ENCODE data around the gene ABCC1.

Gene ABCC1

DNA sequence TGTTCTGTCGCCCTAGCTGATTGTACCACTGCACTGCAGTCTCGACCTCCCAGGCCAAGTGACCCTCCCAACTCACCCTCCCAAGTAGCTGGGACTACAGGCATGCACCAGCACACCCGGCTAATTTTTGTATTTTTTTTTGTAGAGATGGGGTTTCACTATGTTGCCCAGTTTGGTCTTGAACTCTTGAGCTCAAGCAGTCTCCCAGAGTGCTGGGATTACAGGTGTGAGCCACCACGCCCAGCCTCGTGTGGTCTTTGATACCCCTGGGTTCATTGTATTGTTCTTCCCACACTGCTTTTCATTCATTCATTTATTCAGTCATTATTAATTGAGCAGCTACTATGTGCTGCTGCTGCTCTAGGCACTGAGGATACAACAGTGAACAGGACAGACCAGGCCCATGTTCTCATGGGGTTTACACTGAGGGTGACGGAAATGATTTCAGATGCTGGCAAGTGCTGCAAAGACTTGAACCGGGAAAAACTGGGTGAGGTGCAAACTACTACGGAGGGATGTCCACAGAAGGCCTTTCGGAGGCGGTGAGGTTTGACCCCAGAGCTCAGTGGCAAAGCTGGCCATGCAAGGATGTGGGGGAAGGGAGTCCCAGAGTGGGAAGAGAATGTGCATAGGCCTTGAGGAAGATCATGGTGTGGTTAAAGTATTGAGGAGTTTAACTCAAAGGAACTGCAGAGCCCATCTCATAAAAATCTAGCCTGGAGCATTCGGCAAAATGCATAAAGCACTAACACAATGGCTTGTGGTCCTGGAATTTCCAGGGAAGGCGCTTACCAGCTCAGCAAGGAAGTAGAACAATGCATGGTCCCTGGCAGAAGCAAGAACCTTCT lies 10.9 kb downstream of the ABCC1 start:
- H3K4me3 ChIP-seq (ENCODE audit: low read depth, low read length): no peak overlapping the region
- TF ChIP-seq, protein P1, sequence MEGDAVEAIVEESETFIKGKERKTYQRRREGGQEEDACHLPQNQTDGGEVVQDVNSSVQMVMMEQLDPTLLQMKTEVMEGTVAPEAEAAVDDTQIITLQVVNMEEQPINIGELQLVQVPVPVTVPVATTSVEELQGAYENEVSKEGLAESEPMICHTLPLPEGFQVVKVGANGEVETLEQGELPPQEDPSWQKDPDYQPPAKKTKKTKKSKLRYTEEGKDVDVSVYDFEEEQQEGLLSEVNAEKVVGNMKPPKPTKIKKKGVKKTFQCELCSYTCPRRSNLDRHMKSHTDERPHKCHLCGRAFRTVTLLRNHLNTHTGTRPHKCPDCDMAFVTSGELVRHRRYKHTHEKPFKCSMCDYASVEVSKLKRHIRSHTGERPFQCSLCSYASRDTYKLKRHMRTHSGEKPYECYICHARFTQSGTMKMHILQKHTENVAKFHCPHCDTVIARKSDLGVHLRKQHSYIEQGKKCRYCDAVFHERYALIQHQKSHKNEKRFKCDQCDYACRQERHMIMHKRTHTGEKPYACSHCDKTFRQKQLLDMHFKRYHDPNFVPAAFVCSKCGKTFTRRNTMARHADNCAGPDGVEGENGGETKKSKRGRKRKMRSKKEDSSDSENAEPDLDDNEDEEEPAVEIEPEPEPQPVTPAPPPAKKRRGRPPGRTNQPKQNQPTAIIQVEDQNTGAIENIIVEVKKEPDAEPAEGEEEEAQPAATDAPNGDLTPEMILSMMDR (IDR thresholded peaks at IDR 0.05; ENCODE audit: low read depth, low read length, missing control alignments): no peak

DNA sequence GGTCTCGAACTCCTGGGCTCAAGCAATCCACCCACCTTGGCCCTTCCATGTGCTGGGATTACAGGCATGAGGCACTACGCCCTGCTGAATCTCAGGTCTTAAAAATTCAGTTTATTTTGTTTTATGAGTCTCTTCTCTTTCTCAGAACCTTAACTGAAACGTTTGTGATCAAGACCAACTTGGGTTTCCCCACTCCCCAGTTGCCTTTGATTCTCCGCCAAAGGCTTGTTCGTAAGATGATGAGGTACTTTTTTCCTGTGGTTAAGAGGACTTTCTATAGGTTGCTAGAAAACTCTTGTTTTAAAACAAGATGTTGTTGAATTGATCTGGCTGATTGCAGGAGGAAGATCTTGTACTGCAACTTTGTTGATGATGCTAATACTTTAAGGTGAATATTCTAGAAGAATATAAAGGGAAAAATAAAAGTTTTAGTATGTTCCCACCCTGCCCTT lies 11.7 kb downstream of the ABCC1 start:
- DNase-seq (ENCODE audit: low read depth): peak; percentile 73
- TF ChIP-seq, protein P1 (IDR thresholded peaks at IDR 0.05; ENCODE audit: low read depth, low read length, missing control alignments): no peak
- H3K4me3 ChIP-seq (ENCODE audit: low read depth, low read length): peak overlapping the region; percentile 1; the same call in 1 of the 2 replicates

More for the DNA sequence above, 10.9 kb downstream of the ABCC1 start:
- no peak for DNase-seq (ENCODE audit: low read depth)

DNA sequence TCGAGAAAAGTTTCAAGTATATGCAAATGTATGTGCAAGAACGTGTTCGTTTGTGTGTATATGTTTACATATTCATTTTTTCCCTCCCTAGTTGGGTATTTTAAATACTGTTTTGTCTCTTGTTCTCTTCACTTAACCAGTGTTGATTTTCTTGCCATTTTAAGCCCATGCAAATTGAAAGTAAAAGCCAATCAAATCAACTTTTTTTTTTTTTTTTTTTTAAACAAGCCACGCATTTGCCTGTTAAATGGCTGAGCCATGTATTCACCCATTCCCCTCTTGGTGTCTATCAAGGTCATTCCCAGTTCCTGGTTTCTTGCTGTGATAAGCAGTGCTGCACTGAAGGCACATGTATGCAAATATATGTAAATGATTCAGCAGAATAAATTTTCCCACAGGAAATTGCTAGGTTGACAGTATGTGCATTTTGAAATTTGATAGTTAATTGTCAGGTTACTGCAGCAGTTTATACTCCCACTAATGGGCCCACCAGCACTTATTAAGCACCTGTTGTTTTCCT lies 12.2 kb downstream of the ABCC1 start:
- TF ChIP-seq, protein P1 (IDR thresholded peaks at IDR 0.05; ENCODE audit: low read depth, low read length, missing control alignments): no peak
- peak; percentile 48 for DNase-seq (ENCODE audit: low read depth)
- H3K4me3 ChIP-seq (ENCODE audit: low read depth, low read length): peak overlapping the region; percentile 37

DNA sequence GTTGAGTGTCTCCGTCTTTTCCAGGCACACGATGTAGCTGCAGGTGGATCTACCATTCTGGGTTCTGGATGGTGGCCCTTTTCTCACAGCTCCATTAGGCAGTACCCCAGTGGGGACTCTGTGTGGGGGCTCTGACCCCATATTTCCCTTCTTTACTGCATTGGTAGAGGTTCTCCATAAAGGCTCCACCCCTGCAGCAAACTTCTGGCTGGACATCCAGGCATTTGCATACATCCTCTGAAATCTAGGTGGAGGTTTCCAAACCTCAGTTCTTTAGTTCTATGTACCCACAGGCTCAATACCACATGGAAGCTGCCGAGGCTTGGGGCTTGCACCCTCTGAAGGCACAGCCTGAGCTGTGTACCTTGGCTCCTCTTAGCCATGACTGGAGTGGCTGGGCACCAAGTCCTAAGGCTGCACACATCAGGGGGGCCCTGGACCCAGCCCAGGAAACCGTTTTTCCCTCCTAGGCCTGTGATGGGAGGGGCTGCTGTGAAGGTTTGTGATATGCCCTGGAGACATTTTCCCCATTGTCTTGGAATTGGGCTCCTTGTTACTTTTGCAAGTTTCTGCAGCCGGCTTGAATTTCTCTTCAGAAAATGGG lies 14.0 kb downstream of the ABCC1 start:
- TF ChIP-seq, protein P1 (IDR thresholded peaks at IDR 0.05; ENCODE audit: low read depth, low read length, missing control alignments): no peak
- no peak overlapping the region for H3K4me3 ChIP-seq (ENCODE audit: low read depth, low read length)
- DNase-seq (ENCODE audit: low read depth): no peak

DNA sequence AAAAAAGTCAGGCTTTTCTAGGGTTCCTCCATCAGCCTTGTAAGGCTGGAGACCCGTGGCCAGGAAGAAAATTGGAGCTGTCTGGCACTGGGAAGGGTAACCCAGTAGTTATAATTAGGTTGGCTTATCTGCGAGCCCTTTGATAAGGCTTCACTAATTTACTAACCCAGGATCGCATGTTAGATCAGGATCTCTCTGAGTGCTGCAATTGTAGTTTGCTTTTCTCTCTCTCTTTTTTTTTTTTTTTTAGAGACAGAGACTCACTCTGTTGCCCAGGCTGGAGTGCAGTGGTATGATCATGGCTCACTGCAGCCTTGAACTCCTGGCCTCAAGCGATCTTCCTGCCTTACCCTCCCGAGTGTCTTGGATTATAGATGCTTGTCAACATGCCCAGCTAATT lies 17.0 kb downstream of the ABCC1 start:
- H3K4me3 ChIP-seq (ENCODE audit: low read depth, low read length): no peak overlapping the region

DNA sequence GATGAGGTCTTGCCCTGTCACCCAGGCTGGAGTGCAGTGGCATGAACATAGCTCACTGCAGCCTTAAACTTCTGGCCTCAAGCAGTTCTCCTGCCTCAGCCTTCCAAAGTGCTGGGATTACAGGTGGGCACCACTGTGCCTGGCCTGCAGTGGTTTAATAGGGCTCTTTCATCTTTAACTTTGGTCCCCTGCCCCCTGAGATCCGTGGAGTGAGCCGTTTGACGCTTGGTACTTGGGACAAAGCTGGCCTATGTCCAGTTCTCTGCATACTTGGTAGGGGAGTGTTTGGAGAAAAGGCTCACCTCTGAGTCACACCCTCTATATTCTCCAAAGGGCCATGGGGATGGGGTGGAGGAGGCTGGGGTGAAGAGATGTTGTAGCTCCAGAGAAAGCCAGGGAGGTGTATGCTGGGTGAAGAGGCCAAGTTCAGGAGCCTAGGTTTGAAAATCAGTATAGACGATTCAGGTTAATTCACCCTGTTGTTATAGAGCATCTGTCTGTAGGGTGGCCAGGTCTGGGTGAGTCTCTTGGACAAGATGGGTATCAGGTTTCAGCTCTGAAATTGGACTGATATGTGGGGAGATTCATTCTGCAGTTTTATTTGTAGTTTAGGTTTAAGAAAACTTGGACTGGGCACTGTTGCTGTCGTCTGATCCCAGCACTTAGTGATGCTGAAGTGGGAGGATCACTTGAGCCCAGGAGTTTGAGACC lies 17.6 kb downstream of the ABCC1 start:
- no peak for DNase-seq (ENCODE audit: low read depth)
- no peak overlapping the region for H3K4me3 ChIP-seq (ENCODE audit: low read depth, low read length)
- TF ChIP-seq, protein P1 (IDR thresholded peaks at IDR 0.05; ENCODE audit: low read depth, low read length, missing control alignments): no peak

More for the DNA sequence above, 17.0 kb downstream of the ABCC1 start:
- DNase-seq (ENCODE audit: low read depth): no peak
- TF ChIP-seq, protein P1 (IDR thresholded peaks at IDR 0.05; ENCODE audit: low read depth, low read length, missing control alignments): no peak
